ENCODE measurements around the gene PPM1H.

GRCh38 chr12:62689042-62689839, 245.7 kb downstream of the PPM1H start:
- TF ChIP-seq CTCF (IDR thresholded peaks at IDR 0.05) (no peak), POLR2A (IDR thresholded peaks at IDR 0.05) (no peak), POLR2AphosphoS5 (IDR thresholded peaks at IDR 0.05; ENCODE audit: insufficient read depth in 1 of 2, low read depth in 1 of 2) (no peak)

Data from vagina (tissue), 2 donors.